Panc1 (cell line): Measurements from ENCODE around the gene GABRE. TPM values are rescaled to one million over a fixed set of nuclear protein-coding genes. Genes with fewer than 3 reads are reported as not detected.

Experiments used
- ATAC-seq: fragments of 200-7000 bp; cut with Tn5 transposase; 2 replicates; pipeline ENCODE4 v1.9.1; 2020; ENCODE audit warnings: mild to moderate bottlenecking, moderate library complexity
- BruUV-seq: library from RNA; stranded (reverse); fragments of 400-500 nt; replicated peaks from 2 replicates; lab custom pipeline; 2021; lab: Mats Ljungman, UMichigan
- CTCF ChIA-PET: fragments of 300-600 bp; sonication (Branson Sonifier 250); formaldehyde crosslinking; loops from one replicate; lab custom pipeline; 2022; ENCODE audit warnings: antibody characterized with exemption; lab: Charles Lee
- POLR2A ChIA-PET: fragments of 300-600 bp; sonication (Branson Sonifier 250); formaldehyde crosslinking; loops from one replicate; lab custom pipeline; 2022; ENCODE audit warnings: antibody characterized with exemption; lab: Charles Lee
- DNase-seq: peaks from one replicate; pipeline ENCODE4 v3.0.0-alpha.2; 2010; ENCODE audit warnings: low read depth, low spot score
- H3K27ac ChIP-seq: 2 replicates; pipeline ENCODE4 v1.5.1; 2011; ENCODE audit warnings: mild to moderate bottlenecking, low read length, inconsistent platforms
- H3K27me3 ChIP-seq: fragments of 200-500 bp; sonication (Bioruptor generic); 2 replicates; pipeline ENCODE4 v1.6.0; 2014; ENCODE audit warnings: low read length, inconsistent platforms; ENCODE audit not compliant: control insufficient read depth, insufficient read depth
- H3K36me3 ChIP-seq: fragments of 200-500 bp; sonication (Bioruptor generic); 2 replicates; pipeline ENCODE4 v1.5.1; 2014; ENCODE audit warnings: inconsistent platforms, mild to moderate bottlenecking, low read length, moderate library complexity; ENCODE audit not compliant: control insufficient read depth, insufficient read depth
- H3K4me1 ChIP-seq: 2 replicates; pipeline ENCODE4 v1.5.1; 2011; ENCODE audit warnings: inconsistent platforms, mild to moderate bottlenecking, low read length, moderate library complexity; ENCODE audit not compliant: control insufficient read depth, insufficient read depth
- H3K4me3 ChIP-seq, 2 experiments: 2 replicates each; pipeline ENCODE4 v1.5.1; 2011 to 2012; ENCODE audit warnings: low read depth in 2 of 2, low read length in 2 of 2, mild to moderate bottlenecking in 2 of 2, inconsistent platforms in 1 of 2, moderate library complexity in 1 of 2
- H3K9me3 ChIP-seq: fragments of 200-500 bp; sonication (Bioruptor generic); 2 replicates; pipeline ENCODE4 v1.5.1; 2014; ENCODE audit warnings: low read depth, mild to moderate bottlenecking, inconsistent platforms, low read length, moderate library complexity; ENCODE audit not compliant: control insufficient read depth, insufficient read depth
- POLR2AphosphoS5 ChIP-seq: IDR thresholded peaks from 2 replicates; pipeline ENCODE4 v1.6.1; 2012; ENCODE audit warnings: mild to moderate bottlenecking, low read depth, low read length, moderate library complexity
- SIN3A ChIP-seq: IDR thresholded peaks from 2 replicates; pipeline ENCODE4 v1.6.1; 2012; ENCODE audit warnings: low read depth, mild to moderate bottlenecking, low read length, moderate library complexity, borderline replicate concordance; ENCODE audit not compliant: insufficient read depth
- TCF7L2 ChIP-seq: IDR thresholded peaks from 2 replicates; pipeline ENCODE4 v1.6.1; 2011; ENCODE audit warnings: mild to moderate bottlenecking, low read depth, low read length, inconsistent platforms
- in situ Hi-C: cut with HindIII; loops from 2 replicates; pipeline ENCODE4 v1.10.0; 2016; ENCODE audit warnings: low sequenced_read_pairs, low pct_unique_long_range_greater_than_20kb
- intact Hi-C: fragments of 100-400 bp; cut with micrococcal nuclease; formaldehyde crosslinking; loops from one replicate; pipeline ENCODE4 v1.10.0; 2022; ENCODE audit not compliant: unreplicated experiment
- total RNA-seq: library from RNA; stranded (reverse); gene quantifications from one replicate; pipeline ENCODE4 v1.2.1, GENCODE V29; 2021; ENCODE audit not compliant: unreplicated experiment
- TF ChIP-seq, protein P1 (sequence below), 2 experiments: IDR thresholded peaks; 2 replicates each; pipeline ENCODE4 v1.6.1; 2011 to 2012; ENCODE audit warnings: low read depth in 2 of 2, control low read depth in 1 of 2, low read length in 1 of 2, mild to moderate bottlenecking in 1 of 2, moderate library complexity in 1 of 2; ENCODE audit not compliant: insufficient read depth in 1 of 2
- TF ChIP-seq, protein P2 (sequence below): fragments of 450-650 bp; IDR thresholded peaks from 2 replicates; pipeline ENCODE4 v1.5.1; 2017; ENCODE audit warnings: mild to moderate bottlenecking

The GABRE gene
- total RNA-seq, 1 experiment from 2014 or later: 0.18 TPM

DNA sequence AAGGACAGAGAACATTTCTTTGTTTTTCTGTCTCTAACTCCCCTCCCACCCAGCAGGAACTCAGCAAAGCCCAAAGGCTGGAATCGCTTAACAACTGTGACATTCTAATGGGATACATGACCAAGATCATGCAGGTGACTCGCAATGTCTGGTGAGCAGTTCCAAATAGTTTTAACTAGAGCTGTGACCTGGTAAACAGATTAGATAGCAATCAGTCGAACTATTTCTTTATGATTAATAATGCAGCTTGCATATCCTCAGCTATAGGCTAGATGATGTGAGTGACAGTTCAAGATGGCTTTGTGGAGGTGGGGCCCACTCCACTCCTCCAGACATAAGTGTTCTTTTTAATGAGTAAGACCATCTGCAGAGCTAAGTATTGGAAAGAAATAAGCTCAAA is 20.0 kb upstream of the GABRE start:
- ATAC-seq: no peak
- CTCF ChIA-PET: no interaction called here

DNA sequence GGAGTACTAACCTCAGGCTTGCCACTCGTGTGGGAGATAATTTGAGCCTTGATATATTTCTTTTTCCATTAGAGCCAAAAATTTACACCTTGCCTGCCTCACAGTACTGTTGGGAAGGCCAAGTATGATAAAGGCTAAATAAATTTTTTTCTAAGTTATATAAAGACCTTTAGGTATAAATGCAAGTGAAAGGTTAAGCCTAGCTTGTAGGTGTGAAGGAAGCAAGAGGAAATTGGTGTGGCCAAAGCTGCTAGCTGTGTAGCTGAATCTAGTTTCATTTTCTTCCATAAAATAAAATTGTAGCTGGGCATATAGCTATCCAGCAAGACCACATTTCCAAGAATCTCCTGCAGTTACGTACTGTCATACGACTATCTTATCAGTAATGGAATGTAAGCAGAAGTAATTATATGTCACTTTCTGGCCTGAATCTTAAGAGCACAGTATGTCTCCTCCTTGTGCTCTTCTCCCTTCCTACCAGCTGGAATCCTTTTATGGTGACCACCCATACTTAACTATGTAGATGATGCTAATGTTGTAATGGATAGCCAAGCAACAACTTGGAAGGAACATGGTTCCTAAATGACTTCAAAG is 14.3 kb upstream of the GABRE start:
- no peaks in the 10 kb centered on the region for H3K36me3 ChIP-seq
- intact Hi-C loops: no loop called here
- in situ Hi-C loops: no loop called here

More for the DNA sequence above, 20.0 kb upstream of the GABRE start:
- H3K27ac ChIP-seq: no peak overlapping the region
- no peak overlapping the region for H3K4me3 ChIP-seq
- no peaks in the 10 kb centered on the region for H3K4me1 ChIP-seq
- intact Hi-C loops: no loop called here
- no peaks in the 10 kb centered on the region for H3K9me3 ChIP-seq
- no peaks in the 10 kb centered on the region for H3K27me3 ChIP-seq
- no peaks in the 10 kb centered on the region for H3K36me3 ChIP-seq
- POLR2A ChIA-PET: no interaction called here
- no peak for DNase-seq
- in situ Hi-C loops: no loop called here
- no TSS peak for BruUV-seq
- no peak for TF ChIP-seq SIN3A
- no peak for TF ChIP-seq TCF7L2
- TF ChIP-seq, protein P1, sequence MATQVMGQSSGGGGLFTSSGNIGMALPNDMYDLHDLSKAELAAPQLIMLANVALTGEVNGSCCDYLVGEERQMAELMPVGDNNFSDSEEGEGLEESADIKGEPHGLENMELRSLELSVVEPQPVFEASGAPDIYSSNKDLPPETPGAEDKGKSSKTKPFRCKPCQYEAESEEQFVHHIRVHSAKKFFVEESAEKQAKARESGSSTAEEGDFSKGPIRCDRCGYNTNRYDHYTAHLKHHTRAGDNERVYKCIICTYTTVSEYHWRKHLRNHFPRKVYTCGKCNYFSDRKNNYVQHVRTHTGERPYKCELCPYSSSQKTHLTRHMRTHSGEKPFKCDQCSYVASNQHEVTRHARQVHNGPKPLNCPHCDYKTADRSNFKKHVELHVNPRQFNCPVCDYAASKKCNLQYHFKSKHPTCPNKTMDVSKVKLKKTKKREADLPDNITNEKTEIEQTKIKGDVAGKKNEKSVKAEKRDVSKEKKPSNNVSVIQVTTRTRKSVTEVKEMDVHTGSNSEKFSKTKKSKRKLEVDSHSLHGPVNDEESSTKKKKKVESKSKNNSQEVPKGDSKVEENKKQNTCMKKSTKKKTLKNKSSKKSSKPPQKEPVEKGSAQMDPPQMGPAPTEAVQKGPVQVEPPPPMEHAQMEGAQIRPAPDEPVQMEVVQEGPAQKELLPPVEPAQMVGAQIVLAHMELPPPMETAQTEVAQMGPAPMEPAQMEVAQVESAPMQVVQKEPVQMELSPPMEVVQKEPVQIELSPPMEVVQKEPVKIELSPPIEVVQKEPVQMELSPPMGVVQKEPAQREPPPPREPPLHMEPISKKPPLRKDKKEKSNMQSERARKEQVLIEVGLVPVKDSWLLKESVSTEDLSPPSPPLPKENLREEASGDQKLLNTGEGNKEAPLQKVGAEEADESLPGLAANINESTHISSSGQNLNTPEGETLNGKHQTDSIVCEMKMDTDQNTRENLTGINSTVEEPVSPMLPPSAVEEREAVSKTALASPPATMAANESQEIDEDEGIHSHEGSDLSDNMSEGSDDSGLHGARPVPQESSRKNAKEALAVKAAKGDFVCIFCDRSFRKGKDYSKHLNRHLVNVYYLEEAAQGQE (IDR thresholded peaks at IDR 0.05; ENCODE audit: insufficient read depth in 1 of 2, low read depth in 2 of 2, low read length in 1 of 2): no peak
- no peak for TF ChIP-seq POLR2AphosphoS5
- TF ChIP-seq, protein P2, sequence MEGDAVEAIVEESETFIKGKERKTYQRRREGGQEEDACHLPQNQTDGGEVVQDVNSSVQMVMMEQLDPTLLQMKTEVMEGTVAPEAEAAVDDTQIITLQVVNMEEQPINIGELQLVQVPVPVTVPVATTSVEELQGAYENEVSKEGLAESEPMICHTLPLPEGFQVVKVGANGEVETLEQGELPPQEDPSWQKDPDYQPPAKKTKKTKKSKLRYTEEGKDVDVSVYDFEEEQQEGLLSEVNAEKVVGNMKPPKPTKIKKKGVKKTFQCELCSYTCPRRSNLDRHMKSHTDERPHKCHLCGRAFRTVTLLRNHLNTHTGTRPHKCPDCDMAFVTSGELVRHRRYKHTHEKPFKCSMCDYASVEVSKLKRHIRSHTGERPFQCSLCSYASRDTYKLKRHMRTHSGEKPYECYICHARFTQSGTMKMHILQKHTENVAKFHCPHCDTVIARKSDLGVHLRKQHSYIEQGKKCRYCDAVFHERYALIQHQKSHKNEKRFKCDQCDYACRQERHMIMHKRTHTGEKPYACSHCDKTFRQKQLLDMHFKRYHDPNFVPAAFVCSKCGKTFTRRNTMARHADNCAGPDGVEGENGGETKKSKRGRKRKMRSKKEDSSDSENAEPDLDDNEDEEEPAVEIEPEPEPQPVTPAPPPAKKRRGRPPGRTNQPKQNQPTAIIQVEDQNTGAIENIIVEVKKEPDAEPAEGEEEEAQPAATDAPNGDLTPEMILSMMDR: no peak

More for the DNA sequence above, 14.3 kb upstream of the GABRE start:
- H3K27ac ChIP-seq: no peak overlapping the region
- CTCF ChIA-PET: no interaction called here
- BruUV-seq: no TSS peak
- ATAC-seq (no peak), DNase-seq (no peak)
- H3K9me3 ChIP-seq: no peaks in the 10 kb centered on the region
- POLR2A ChIA-PET: no interaction called here
- H3K4me3 ChIP-seq: no peak overlapping the region
- no peaks in the 10 kb centered on the region for H3K27me3 ChIP-seq
- TF ChIP-seq POLR2AphosphoS5 (no peak), SIN3A (no peak), TCF7L2 (no peak)
- TF ChIP-seq, protein P2: no peak
- TF ChIP-seq, protein P1 (IDR thresholded peaks at IDR 0.05; ENCODE audit: insufficient read depth in 1 of 2, low read depth in 2 of 2, low read length in 1 of 2): no peak
- H3K4me1 ChIP-seq: no peaks in the 10 kb centered on the region
